ENCODE results near the gene DYRK2. TPM values are rescaled to one million over a fixed set of nuclear protein-coding genes. Genes with fewer than 3 reads are reported as not detected.

DYRK2 gene
- total and polyA plus RNA-seq, 10 of the 15 experiments (the other 5 are each of a cell fraction or from before 2014, with no cell fraction given): 3.1 to 35.9 (median 12.2) TPM

DNA sequence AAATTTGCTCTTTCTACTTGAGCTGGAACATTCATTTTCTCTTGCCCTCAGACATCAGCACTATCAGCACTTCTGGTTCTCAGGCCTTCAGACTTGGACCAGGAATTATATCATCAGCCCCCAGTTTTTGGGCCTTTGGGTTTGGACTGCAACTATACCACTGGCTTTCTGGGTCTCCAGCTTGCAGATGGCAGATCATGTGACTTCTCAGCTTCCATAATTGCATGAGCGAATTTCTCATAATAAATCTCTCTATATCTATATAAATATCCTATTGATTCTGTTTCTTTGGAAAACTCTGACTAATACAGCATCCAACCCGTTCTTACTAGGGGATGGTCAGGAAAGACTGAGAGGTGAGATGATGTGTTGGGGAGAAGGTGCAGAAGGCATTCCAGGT, 22.4 kb upstream of the DYRK2 start:
- Histone ChIP-seq H3K27ac (ENCODE audit: control insufficient read depth, insufficient read depth) (no peak overlapping the region), H3K4me2 (ENCODE audit: control insufficient read depth, insufficient read depth) (no peak overlapping the region), H3K9me3 (replicated peaks; ENCODE audit: control insufficient read depth, insufficient read depth, low read length) (no peaks in the 10 kb centered on the region), H3K27me3 (replicated peaks in 1 of 2; ENCODE audit: control insufficient read depth in 2 of 2, insufficient read depth in 2 of 2, low read length in 1 of 2) (no peaks in the 10 kb centered on the region), H3K36me3 (ENCODE audit: control insufficient read depth in 2 of 2, insufficient read depth in 2 of 2, low read length in 1 of 2) (no peaks in the 10 kb centered on the region), H3K9ac (ENCODE audit: control insufficient read depth, insufficient read depth, low read length) (no peak overlapping the region), H3K79me2 (ENCODE audit: control insufficient read depth, insufficient read depth, low read length) (no peaks in the 10 kb centered on the region), H3K4me3 (no peak overlapping the region), H4K20me1 (ENCODE audit: control insufficient read depth, insufficient read depth) (no peaks in the 10 kb centered on the region), H2AFZ (ENCODE audit: control insufficient read depth, low read depth, low read length) (no peak overlapping the region), H3K4me1 (ENCODE audit: control insufficient read depth, insufficient read depth, low read length) (peaks cover 8% of the 10 kb centered on the region; the same call in 1 of the 2 replicates)
- 26% methylated on average over 2 of the region's 2 CpGs for WGBS (ENCODE audit: insufficient coverage, insufficient replicate concordance, low lambda C conversion rate, missing lambda C conversion rate)
- ChIA-PET CTCF (no interaction called here), POLR2A (interaction anchor here (0.5 kb wide), 1 partner anchor 1732 kb away, joined by 4 read pairs; no protein-coding TSS in a partner anchor), SMC1A (ENCODE audit: uncharacterized antibody, unreplicated experiment) (interaction anchor here (0.6 kb wide), 1 partner anchor 19 kb away, joined by 3 read pairs; no protein-coding TSS in a partner anchor), RAD21 (ENCODE audit: unreplicated experiment) (no interaction called here)
- DNase-seq (ENCODE audit: low read depth, low spot score) (no peak), ATAC-seq (no peak), FAIRE-seq (no peak)
- no TSS peak for BruUV-seq (replicated peaks)
- in situ Hi-C loops (cut with MboI): no loop called here
- intact Hi-C loops (cut with micrococcal nuclease; ENCODE audit: unreplicated experiment): no loop called here
- TF ChIP-seq PML (IDR thresholded peaks at IDR 0.05; ENCODE audit: low read length): no peak
- TF ChIP-seq HDAC6 (IDR thresholded peaks at IDR 0.05; ENCODE audit: unreplicated experiment): no peak
- no peak for TF ChIP-seq SMAD1 (IDR thresholded peaks at IDR 0.05; ENCODE audit: low read depth, partially characterized antibody)
- no peak for TF ChIP-seq DPF2 (IDR thresholded peaks at IDR 0.05)
- TF ChIP-seq TCF12 (IDR thresholded peaks at IDR 0.05; ENCODE audit: low read depth, low read length): no peak
- no peak for TF ChIP-seq MTA3 (IDR thresholded peaks at IDR 0.05; ENCODE audit: borderline replicate concordance, low read length)
- no peak for TF ChIP-seq SUZ12 (IDR thresholded peaks at IDR 0.05; ENCODE audit: unreplicated experiment)
- TF ChIP-seq TCF7 (IDR thresholded peaks at IDR 0.05; ENCODE audit: borderline replicate concordance): no peak
- no peak for TF ChIP-seq ETV6 (conservative IDR thresholded peaks at IDR 0.05 in 1 of 2, IDR thresholded peaks at IDR 0.05 in 1 of 2; ENCODE audit: borderline replicate concordance in 1 of 2, low read depth in 1 of 2)
- TF ChIP-seq STAT1 (conservative IDR thresholded peaks at IDR 0.05): no peak
- no peak for TF ChIP-seq PBX3 (IDR thresholded peaks at IDR 0.05; ENCODE audit: insufficient replicate concordance, low read depth, low read length)
- TF ChIP-seq POLR2AphosphoS5 (IDR thresholded peaks at IDR 0.05; ENCODE audit: low read length): no peak
- TF ChIP-seq CBX5 (IDR thresholded peaks at IDR 0.05; ENCODE audit: low read depth): no peak
- TF ChIP-seq KLF5 (IDR thresholded peaks at IDR 0.05; ENCODE audit: partially characterized antibody): no peak
- no peak for TF ChIP-seq RELA (IDR thresholded peaks at IDR 0.05; ENCODE audit: borderline replicate concordance, partially characterized antibody)
- TF ChIP-seq SMAD5 (IDR thresholded peaks at IDR 0.05; ENCODE audit: low read depth): no peak
- TF ChIP-seq SREBF1 (IDR thresholded peaks at IDR 0.05; ENCODE audit: low read length): no peak
